NCI-H82 treated with DMSO at 0.1 percent for 48 hours (cell line): Measurements from ENCODE around the gene TMIGD2.
A peak's percentile ranks its signal among the peaks of the same experiment; 100 is the strongest.
"Not testable (repeated sequence)": the region's sequence is repeated elsewhere in the genome, so short reads cannot be mapped to it uniquely, and the experiment has no call there.

Source experiments
- DNase-seq: peaks from one replicate; lab custom pipeline; 2025; ENCODE audit not compliant: unreplicated experiment; lab: John Stamatoyannopoulos, UW

The TMIGD2 gene

GRCh38 chr19:4302243-4302640 lies at the start of gene TMIGD2:
TMIGD2 (minus strand) TSS chr19:4302389; CDS start chr19:4302385, 4 bp downstream.
- DNase-seq: no peak

DNA sequence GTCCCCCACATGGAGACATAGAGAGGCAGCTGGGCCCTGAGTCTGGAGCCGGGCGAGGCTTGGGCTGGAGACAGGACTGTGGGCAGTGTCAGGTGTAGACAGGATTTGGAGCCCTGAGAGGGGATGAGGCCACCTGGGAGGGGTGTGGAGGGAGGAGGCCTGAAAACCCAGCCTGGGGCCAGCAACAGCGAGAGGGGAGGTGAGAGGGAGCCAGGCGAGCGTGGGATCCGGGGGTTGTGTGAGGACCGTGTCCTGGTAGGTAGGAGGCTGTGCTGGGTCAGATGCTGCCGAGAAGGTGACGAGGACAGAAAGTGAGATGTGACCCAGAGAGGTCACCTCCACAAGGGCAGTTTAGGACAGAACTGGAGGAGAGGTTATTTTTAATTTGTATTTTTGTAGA lies 48.5 kb upstream of the TMIGD2 start:
- DNase-seq: no peak

DNA sequence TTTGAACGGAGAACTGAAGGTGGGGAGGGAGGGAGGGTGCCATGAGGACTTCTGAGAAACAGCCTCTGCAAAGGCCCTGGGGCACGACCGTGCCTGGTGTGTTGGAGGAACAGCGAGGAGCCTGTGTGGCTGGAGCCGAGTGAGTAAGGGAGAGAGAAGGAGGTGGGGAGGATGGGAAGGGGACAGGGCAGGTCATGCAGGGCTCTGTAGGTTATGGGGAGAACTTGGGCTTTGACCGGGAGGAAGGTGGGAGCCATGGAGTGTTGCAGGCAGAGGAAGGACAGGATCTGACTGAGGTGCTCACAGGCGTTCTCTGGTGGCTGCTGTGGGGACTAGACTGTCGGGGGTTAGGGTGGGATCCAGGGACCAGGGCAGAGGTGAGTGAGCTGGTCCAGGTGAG lies 47.9 kb upstream of the TMIGD2 start:
- no peak for DNase-seq

- DNase-seq: not testable (repeated sequence)
Observed at GRCh38 chr19:4349225-4349624, 47.0 kb upstream of the TMIGD2 start.

- DNase-seq: no peak
Observed at GRCh38 chr19:4347521-4347920, 45.3 kb upstream of the TMIGD2 start.

GRCh38 chr19:4346020-4346383 lies 43.8 kb upstream of the TMIGD2 start:
- no peak for DNase-seq

- no peak for DNase-seq
Observed at GRCh38 chr19:4345342-4346019, 43.3 kb upstream of the TMIGD2 start.

GRCh38 chr19:4343370-4344307 lies 41.5 kb upstream of the TMIGD2 start, which contains the start of gene MPND:
MPND (plus strand) TSS chr19:4343562; CDS start chr19:4343594, 32 bp downstream.
- DNase-seq: peak; percentile 67

- peak; percentile 99 for DNase-seq
Observed at GRCh38 chr19:4342615-4343369, 40.6 kb upstream of the TMIGD2 start.

GRCh38 chr19:4342314-4342614 lies 40.1 kb upstream of the TMIGD2 start:
- DNase-seq: no peak

GRCh38 chr19:4338441-4339355 lies 36.5 kb upstream of the TMIGD2 start, which contains the start of gene STAP2:
STAP2 (minus strand) TSS chr19:4338827; CDS start chr19:4338753, 74 bp downstream.
- no peak for DNase-seq

GRCh38 chr19:4337906-4338440 lies 35.8 kb upstream of the TMIGD2 start:
- DNase-seq: no peak

- DNase-seq: no peak
Observed at GRCh38 chr19:4334929-4335570, 32.9 kb upstream of the TMIGD2 start.

- DNase-seq: no peak
Observed at GRCh38 chr19:4329858-4330257, 27.7 kb upstream of the TMIGD2 start.

DNA sequence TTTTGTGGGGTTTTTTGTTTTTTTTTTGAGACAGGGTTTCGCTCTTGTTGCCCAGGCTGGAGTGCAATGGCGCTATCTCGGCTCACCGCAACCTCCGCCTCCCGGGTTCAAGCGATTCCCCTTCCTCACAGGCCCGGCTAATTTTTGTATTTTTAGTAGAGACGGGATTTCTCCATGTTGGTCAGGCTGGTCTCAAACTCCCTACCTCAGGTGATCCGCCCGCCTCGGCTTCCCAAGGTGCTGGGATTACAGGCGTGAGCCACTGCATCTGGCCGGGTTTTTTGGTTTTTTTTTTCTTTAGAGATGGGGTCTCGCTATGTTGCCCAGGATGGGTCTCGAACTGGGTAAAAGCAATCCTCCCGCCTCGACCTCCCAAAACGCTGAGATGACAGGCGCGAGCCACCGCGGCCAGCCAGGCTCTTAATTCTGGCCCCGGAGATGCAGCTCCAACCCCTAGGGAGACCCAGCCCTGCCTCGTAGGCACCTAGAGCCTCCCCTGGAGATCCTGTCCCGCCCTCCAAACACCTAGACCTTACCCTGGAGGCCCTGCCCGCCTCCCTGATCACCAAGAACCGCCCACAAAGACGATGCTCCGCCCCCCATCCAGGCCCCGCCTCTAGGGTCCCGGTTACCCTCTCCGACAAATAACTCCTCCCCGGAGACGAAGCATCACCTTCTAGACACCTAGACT lies 26.9 kb upstream of the TMIGD2 start:
- DNase-seq: not testable (repeated sequence)

DNA sequence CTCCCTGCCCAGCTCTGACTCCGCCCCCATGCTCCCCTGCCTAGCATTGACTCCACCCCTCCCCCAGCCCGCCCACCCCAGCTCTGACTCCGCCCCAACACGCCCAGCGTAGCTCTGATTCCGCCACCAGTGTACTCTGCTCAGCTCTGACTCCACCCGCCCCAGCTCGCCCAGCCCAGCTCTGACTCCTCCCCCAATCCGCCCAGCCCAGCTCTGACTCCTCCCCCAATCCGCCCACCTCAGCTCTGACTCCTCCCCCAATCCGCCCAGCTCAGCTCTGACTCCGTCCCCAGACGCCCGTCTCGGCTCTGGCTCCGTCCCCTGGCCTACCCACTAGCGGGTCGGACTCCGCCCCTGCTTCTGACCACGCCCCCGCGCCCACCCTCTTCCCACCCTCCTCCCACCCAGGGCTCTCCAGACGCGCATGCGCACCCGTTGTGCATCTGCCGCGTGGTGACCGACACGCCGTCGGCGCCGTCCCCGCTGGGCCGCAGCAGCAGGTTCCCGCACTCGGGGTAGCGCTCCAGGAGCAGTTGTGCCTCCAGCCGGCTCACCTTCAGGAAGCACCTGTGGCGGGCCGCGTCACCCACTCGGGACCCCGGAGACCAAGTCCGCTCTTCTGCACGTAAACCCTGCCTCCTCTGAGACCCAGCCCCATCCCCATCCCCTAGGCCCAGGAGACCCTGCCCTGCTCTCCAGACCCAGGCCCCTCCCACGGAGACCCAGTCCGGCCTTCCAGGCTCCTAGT lies 26.2 kb upstream of the TMIGD2 start:
- peak; percentile 89 for DNase-seq

GRCh38 chr19:4327877-4328242 lies 25.7 kb upstream of the TMIGD2 start:
- DNase-seq: no peak

DNA sequence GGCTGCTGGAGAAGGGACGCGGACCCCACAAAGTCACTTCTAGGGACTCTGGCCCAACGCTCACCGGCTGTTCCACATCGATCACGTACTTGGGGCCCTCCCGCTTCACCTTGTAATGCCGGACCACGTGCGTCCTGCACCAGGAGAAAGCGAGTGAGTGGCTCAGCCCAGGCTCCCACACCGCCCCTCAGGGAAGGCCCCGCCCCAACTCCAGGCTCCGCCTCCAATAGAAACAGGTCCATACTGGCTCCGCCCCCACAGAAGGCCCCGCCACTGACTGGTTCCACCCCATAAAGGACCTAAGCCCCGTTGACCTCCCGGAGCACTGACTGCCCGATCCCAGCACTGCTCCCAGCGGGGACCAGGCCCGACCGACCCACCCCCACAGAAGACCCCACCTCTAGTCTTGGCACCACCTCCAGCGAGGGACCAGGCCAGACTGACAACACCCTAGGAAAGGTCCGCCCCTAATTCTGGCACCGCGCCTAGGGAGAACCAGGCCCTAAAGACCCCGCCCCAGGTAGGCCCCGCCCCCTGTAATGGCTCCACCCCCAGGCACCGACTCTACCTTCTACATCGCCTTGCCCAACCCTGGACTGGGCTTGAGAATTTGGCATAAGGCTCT lies 25.2 kb upstream of the TMIGD2 start:
- peak; percentile 75 for DNase-seq
